MM.1S (cell line): ENCODE results near the gene ZBTB44.

Source experiments
- EZH2phosphoT487 ChIP-seq: fragments of 300-600 bp; sonication (generic); IDR thresholded peaks from 2 replicates; pipeline ENCODE4 v1.6.1; 2018; ENCODE audit warnings: antibody characterized with exemption, low read length
- TF ChIP-seq, protein P1 (sequence below): fragments of 300-600 bp; sonication (generic); IDR thresholded peaks from 2 replicates; pipeline ENCODE4 v1.5.1; 2016; ENCODE audit warnings: antibody characterized with exemption, low read length, mixed read lengths

DNA sequence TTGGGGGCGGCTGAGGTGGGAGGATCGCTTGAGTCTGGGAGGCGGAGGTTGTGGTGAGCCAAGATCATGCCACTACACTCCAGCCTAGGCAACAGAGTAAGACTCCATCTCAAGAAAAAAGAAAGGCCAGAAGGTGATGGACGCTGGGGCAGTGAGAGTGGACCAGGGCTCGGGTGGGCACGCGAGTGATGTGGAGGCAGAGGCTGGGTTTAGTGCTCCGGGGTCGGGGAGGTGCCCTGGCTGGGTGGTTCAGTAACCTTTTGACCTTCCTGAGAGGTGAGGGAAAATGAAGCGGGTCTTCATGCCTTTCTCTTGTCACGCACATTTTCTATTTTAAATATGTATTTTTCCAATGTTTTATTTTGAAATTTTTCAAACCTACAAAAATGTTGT lies 110.0 kb downstream of the ZBTB44 start:
- TF ChIP-seq, protein P1, sequence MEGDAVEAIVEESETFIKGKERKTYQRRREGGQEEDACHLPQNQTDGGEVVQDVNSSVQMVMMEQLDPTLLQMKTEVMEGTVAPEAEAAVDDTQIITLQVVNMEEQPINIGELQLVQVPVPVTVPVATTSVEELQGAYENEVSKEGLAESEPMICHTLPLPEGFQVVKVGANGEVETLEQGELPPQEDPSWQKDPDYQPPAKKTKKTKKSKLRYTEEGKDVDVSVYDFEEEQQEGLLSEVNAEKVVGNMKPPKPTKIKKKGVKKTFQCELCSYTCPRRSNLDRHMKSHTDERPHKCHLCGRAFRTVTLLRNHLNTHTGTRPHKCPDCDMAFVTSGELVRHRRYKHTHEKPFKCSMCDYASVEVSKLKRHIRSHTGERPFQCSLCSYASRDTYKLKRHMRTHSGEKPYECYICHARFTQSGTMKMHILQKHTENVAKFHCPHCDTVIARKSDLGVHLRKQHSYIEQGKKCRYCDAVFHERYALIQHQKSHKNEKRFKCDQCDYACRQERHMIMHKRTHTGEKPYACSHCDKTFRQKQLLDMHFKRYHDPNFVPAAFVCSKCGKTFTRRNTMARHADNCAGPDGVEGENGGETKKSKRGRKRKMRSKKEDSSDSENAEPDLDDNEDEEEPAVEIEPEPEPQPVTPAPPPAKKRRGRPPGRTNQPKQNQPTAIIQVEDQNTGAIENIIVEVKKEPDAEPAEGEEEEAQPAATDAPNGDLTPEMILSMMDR: no peak
- TF ChIP-seq EZH2phosphoT487: no peak
